Measurements from ENCODE around the gene WWOX.

Gene WWOX

GRCh38 chr16:78529881-78530280, 430.4 kb downstream of the WWOX start:
- DNase-seq (ENCODE audit: low read depth in 2 of 2): no peak

- DNase-seq (ENCODE audit: low read depth in 2 of 2): no peak
These were observed 430.8 kb downstream of the WWOX start for GRCh38 chr16:78530283-78530682.

GRCh38 chr16:78535098-78535497, 435.6 kb downstream of the WWOX start:
- DNase-seq (ENCODE audit: low read depth in 2 of 2): no peak

DNA sequence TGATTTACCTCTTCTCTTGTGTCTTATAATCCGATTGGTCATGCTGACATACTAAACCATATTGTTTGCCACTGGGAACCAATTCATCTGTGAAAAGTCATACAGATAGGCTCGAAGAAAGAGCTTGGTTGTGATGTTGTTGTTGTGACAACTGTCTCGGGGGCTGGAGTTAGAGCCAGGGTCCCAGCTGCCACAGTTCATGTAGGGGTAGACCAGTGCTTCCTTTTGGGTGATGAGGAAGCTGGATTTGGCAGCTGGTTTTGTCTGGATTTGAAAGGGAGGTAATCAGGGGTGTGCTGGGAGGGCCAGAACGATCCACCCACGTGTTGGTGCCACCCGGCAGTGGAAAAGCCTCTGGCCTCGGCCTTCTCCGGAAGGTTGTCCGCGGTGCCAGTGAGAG, 438.1 kb downstream of the WWOX start:
- DNase-seq (ENCODE audit: low read depth in 2 of 2): no peak

GRCh38 chr16:78538292-78538691, 438.8 kb downstream of the WWOX start:
- no peak for DNase-seq (ENCODE audit: low read depth in 2 of 2)

DNA sequence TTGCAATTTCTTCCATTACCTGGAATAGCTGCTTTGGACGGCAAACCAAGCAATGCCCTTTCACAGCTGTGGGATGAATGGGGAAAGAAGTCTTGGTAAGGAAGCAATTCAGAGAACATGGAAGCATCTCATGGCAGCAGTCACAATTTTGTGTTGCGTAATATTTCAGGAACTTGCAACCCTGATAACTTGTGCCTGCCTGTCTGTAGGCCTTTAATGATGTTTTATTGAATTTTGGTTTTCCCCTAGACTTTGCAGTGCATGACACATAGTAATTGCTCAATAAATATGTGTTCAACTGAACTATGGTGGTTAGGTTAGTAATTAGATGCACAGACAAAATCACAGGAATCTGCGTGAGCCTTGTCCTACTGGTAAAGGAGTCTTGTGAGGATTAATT, 439.5 kb downstream of the WWOX start:
- DNase-seq (ENCODE audit: low read depth in 2 of 2): no peak

GRCh38 chr16:78542419-78542818, 443.0 kb downstream of the WWOX start:
- no peak for DNase-seq (ENCODE audit: low read depth in 2 of 2)

DNA sequence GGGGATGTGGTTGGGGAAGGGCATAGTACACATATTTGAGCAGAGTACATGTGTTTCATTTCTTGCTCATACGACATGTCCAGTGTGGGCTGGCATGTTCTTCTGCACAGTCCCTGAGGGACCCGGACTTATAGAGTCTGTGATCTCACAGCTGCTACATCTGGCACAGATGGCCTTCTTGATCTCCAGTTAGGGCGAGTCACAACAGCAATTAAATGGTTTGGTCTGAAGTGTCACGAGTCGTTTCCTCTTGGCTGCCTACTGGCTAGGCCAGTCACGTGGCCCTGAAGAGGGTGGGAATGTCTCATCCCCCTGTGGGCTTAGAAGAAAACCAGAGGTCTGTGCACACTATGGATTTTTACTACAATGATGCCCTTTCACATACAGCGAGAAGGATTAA, 443.6 kb downstream of the WWOX start:
- no peak for DNase-seq (ENCODE audit: low read depth in 2 of 2)

- no peak for DNase-seq (ENCODE audit: low read depth in 2 of 2)
These were observed 449.9 kb downstream of the WWOX start for GRCh38 chr16:78549366-78549765.

GRCh38 chr16:78551487-78552085, 452.1 kb downstream of the WWOX start:
- DNase-seq (ENCODE audit: low read depth in 2 of 2): no peak

DNA sequence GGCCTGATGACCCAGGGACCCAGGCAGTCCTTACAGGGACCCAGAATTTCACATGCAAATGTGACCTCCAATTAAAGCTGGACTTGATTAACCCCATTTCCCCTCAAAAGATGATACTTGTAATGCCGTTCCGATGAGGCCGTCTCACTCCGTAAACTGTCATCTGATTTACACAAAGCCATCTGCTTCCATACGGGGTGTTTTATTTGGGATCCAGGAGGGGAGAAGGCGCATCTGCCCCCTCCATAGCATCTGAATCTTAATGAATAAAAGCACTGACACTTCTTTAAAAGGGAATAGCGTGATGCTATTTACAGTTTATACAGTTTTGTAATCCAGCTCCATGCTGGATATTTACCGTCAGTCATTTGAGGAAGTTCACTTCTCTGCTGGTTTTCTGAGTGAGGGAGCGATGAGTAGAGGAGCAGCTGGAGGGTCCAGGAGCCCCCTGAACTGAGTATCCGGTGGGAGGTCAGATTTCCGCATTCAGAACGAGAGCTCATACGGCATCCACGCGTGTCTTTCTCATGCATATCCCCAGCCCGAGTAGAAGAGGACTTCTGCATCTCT, 452.7 kb downstream of the WWOX start:
- DNase-seq (ENCODE audit: low read depth in 2 of 2): no peak

- DNase-seq (ENCODE audit: low read depth in 2 of 2): no peak
These were observed 453.3 kb downstream of the WWOX start for GRCh38 chr16:78552716-78553115.

DNA sequence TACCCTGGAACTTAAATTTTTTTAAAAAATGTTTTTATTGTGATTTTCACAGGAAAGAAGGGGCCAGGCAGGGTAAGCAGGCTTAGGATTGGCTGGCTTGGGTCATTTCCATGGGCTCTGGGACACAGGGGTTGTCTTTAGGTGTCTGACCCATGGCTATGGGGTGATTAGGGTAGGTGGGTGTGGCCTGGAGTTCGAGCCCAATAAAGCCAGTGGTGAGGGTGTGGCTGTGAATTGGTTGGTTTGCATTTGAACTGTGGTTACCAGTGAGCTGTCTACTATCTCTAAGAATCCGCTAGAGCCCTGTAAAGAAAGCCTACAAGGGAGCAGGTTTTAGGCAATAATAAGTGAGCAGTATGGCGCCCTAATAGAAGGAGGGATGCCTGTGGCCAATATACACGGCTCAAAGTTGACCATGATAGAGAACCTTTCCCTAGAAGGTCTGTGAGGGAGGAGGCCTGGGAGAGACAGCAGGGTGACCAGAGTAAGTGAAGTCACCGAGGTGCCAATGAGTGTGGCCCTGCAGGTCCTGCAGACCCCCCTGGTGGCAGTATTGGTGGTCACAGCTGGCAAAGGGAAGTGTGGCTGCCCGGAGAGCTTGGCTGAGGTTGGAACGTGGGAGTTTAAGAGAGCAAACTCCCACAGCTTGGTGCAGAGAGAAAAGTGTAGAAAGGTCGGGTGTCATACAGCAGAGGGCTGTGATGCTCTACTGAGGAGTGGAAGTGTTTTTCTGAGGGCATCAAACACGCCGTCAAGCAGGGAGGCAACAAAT, 454.0 kb downstream of the WWOX start:
- DNase-seq (ENCODE audit: low read depth in 2 of 2): no peak

DNA sequence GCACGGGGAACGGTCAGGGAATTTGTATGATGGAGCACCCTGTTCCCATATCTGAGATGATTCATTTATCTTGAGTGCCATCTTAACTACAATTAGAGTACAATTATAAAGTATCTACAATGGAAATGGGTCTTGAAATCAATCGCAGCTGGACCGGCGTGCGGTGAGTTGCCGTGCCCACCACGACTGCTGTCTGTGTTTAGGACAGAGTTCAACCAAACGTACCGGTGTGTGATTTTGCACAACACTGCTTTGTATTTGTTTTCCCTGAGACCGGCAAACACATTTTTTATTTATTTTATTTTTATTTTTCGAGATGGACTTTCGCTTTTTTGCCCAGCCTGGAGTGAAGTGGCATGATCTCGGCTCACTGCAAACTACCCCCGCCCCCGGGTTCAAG, 457.0 kb downstream of the WWOX start:
- no peak for DNase-seq (ENCODE audit: low read depth in 2 of 2)

DNA sequence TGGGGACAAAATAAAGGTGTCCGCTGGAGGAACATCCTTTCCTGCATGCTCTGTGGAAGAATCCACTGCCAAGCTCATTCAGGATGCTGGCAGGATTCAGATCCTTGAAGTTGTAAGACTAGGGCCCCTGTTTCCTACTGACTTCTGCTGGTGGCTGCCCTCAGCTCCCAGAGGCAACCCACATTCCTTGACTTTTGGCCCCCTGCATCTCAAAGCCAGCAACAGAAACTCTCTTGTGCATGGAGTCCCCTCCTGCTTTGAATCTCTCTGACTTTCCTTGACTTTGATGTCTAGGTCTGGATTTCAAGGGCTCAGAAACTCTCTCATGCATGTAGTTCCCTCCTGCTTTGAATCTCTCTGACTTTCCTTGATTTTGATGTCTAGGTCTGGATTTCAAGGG, 461.5 kb downstream of the WWOX start:
- DNase-seq (ENCODE audit: low read depth in 2 of 2): no peak

DNA sequence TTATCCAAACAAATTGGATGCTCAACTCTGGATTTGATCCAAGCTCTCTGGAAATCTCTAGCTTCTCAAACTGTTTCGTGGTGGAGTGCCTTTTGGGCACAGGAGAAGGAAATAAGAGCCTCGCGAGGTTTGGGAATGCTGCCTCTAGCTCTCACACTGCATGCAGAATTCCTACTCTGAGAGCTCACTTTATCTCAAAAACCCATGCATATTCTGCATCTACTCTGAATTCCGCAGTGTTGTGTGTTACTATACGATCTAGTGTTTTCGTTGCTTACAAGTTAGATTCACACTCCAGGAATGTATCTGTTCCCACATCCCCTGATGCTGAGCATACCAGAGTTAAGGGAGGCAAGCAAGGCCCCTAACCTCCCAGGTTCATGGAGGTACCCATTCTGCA, 462.7 kb downstream of the WWOX start:
- DNase-seq (ENCODE audit: low read depth in 2 of 2): no peak

DNA sequence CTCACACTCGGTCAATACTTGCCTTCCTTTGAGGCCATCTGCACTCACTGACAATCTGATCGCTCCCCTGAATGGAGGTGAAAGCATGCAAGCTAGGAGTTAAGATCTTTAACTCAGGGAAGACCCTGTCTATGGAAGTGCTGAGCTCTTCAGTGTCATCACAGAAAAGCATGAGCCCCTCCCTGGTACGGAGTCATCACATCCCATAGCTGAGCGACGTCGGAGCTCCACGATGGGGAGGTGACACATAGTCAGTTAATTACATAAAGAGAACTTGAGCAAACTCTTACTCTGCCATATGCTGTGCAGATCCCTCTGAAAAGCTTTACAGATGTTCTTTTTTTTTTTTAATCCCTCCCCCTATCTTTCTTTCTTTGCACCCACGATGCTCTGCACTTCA, 463.2 kb downstream of the WWOX start:
- no peak for DNase-seq (ENCODE audit: low read depth in 2 of 2)

GRCh38 chr16:78563905-78564304, 464.5 kb downstream of the WWOX start:
- DNase-seq (ENCODE audit: low read depth in 2 of 2): no peak

- no peak for DNase-seq (ENCODE audit: low read depth in 2 of 2)
These were observed 467.1 kb downstream of the WWOX start for GRCh38 chr16:78566397-78567073.

DNA sequence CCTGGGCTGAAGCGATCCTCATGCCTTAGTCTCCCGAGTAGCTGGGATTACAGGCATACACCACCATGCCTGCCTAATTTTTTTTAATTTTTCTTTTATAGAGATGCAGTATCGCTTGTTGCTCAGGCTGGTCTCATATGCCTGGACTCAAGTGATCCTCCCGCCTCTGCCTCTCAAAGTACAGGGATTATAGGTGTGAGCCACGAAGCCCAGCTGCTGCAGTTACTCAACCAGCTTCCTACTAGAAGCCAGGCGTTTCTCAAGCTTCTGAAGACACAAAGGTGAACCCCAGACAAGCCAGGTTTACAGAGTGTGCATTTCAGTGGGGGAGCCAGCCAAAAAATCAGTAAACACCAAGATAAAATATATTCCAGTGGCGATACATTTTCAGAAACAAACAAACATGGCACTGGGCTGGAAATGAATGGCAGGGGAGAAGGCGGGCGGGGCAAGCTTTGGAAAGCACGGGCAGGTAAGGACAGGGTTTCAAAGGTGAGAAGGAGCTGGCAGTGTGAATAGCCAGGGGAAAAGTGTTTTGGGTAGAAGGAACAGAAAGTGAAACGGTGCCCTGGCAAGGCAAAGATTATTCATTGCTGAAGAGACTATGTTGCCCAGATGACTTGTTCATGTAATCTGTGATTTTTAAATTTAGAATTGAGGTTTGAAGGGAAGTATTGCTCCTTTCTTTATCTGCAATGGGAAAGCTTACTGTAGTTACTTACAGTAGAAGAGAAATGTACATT, 471.1 kb downstream of the WWOX start:
- no peak for DNase-seq (ENCODE audit: low read depth in 2 of 2)

DNA sequence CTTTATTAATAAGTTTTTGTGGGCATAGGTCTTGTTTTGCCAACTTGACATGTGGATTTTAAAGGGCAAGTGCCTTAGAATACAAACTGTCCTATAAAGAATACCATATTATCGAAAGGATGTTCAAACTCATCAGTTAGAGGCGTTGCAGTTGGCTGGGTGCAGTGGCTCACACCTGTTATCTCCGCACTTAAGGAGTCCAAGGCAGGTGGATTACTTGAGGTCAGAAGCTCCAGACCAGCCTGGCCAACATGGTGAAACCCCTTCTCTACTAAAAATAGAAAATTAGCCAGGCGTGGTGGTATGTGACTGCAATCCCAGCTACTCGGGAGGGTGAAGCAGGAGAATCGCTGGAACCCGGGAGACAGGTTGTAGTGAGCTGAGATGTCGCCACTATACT, 472.0 kb downstream of the WWOX start:
- no peak for DNase-seq (ENCODE audit: low read depth in 2 of 2)

DNA sequence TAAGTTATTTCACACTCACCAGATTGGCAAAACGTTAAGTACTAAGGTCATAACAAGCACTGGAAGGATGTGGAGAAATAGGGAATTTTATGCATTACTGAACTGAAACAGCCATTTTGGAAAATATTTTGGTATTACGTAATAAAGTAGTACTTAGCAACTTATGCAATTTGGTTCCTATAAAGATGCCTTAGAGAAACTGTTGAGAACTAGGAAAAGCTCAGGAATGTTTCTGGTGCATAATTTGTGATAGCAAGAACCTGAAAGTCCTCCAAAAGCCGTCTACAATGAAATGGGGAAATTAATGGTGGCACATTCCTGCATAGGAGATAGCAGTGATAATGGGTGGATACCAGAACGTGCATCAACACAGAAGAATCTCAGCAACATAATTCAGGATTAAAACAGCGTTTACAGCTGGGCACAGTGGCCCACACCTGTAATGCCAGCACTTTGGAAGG, 472.5 kb downstream of the WWOX start:
- DNase-seq (ENCODE audit: low read depth in 2 of 2): no peak
